HepG2 (cell line): ENCODE results near the gene INF2. TPM values are rescaled to one million over a fixed set of nuclear protein-coding genes. Genes with fewer than 3 reads are reported as not detected.

Source experiments
- AFF4 ChIP-seq: sonication (generic); formaldehyde crosslinking; IDR thresholded peaks from 2 replicates; pipeline ENCODE4 v1.4.0; 2020; ENCODE audit warnings: missing genetic modification reagents
- ARID3A ChIP-seq: IDR thresholded peaks from 2 replicates; pipeline ENCODE4 v1.6.1; 2012; ENCODE audit warnings: low read depth, low read length, improper control_type of control experiment
- DR1 ChIP-seq: sonication (generic); formaldehyde crosslinking; IDR thresholded peaks from 2 replicates; pipeline ENCODE4 v1.8.0; 2021; ENCODE audit warnings: mild to moderate bottlenecking, missing genetic modification reagents, inconsistent platforms
- ESRRA ChIP-seq: sonication (generic); formaldehyde crosslinking; IDR thresholded peaks from 2 replicates; pipeline ENCODE4 v1.5.1; 2020; ENCODE audit warnings: mild to moderate bottlenecking, low read depth, missing genetic modification reagents
- HOXD1 ChIP-seq: sonication (generic); formaldehyde crosslinking; IDR thresholded peaks from 2 replicates; pipeline ENCODE4 v1.5.0; 2020; ENCODE audit warnings: missing genetic modification reagents
- MEF2D ChIP-seq: sonication (generic); formaldehyde crosslinking; IDR thresholded peaks from 2 replicates; pipeline ENCODE4 v1.5.1; 2020; ENCODE audit warnings: mild to moderate bottlenecking, missing genetic modification reagents
- SALL2 ChIP-seq: sonication (generic); formaldehyde crosslinking; IDR thresholded peaks from 2 replicates; pipeline ENCODE4 v1.8.1; 2023; ENCODE audit warnings: mild to moderate bottlenecking, missing genetic modification reagents, inconsistent platforms
- SIX1 ChIP-seq: sonication (generic); formaldehyde crosslinking; IDR thresholded peaks from 2 replicates; pipeline ENCODE4 v1.4.0; 2020; ENCODE audit warnings: missing genetic modification reagents, borderline replicate concordance
- STAT6 ChIP-seq: sonication (generic); formaldehyde crosslinking; IDR thresholded peaks from 2 replicates; pipeline ENCODE4 v1.4.0; 2020; ENCODE audit warnings: missing genetic modification reagents, mild to moderate bottlenecking, borderline replicate concordance
- ZNF124 ChIP-seq: sonication (generic); formaldehyde crosslinking; IDR thresholded peaks from 2 replicates; pipeline ENCODE4 v1.4.0; 2020; ENCODE audit warnings: missing genetic modification reagents
- ZNF160 ChIP-seq: sonication (generic); formaldehyde crosslinking; IDR thresholded peaks from 2 replicates; pipeline ENCODE4 v1.8.0; 2022; ENCODE audit warnings: mild to moderate bottlenecking, inconsistent platforms, missing genetic modification reagents
- ZNF430 ChIP-seq: sonication (generic); formaldehyde crosslinking; IDR thresholded peaks from 2 replicates; pipeline ENCODE4 v1.9.0; 2021; ENCODE audit warnings: mild to moderate bottlenecking, missing genetic modification reagents
- ZNF468 ChIP-seq: sonication (generic); formaldehyde crosslinking; IDR thresholded peaks from 2 replicates; pipeline ENCODE4 v1.8.0; 2022; ENCODE audit warnings: mild to moderate bottlenecking, moderate library complexity, missing genetic modification reagents
- ZNF510 ChIP-seq: sonication (generic); formaldehyde crosslinking; IDR thresholded peaks from 2 replicates; pipeline ENCODE4 v1.4.0; 2020; ENCODE audit warnings: low read depth, mild to moderate bottlenecking, missing genetic modification reagents
- ZNF841 ChIP-seq: sonication (generic); formaldehyde crosslinking; IDR thresholded peaks from 2 replicates; pipeline ENCODE4 v1.8.1; 2023; ENCODE audit warnings: missing genetic modification reagents, borderline replicate concordance
- polyA plus RNA-seq, 8 experiments: library from polyadenylated mRNA; depleted of rRNA in 3 of 8; stranded (reverse) in 7 of 8; unstranded in 1 of 8; fragments of >200 nt; fragmentation: Illumina TruSeq in 4 of 8; extraction: Trizol in 4 of 8; gene quantifications; 2 replicates each; pipeline versions ENCODE4 v1.2.1 to v1.2.3, GENCODE V29; 2011 to 2016; ENCODE audit warnings: low read depth in 4 of 8, missing spikeins in 1 of 8, mixed read lengths in 1 of 8; ENCODE audit not compliant: insufficient read depth in 1 of 8
- total RNA-seq, 5 experiments: library from RNA; depleted of rRNA; stranded (reverse); fragments of >200 nt; fragmentation: Illumina TruSeq; extraction: Trizol; gene quantifications; 2 replicates each; pipeline ENCODE4 v1.2.3, GENCODE V29; 2016; ENCODE audit warnings: low read depth in 1 of 5
- TF ChIP-seq, protein P1 (sequence below): sonication (generic); formaldehyde crosslinking; IDR thresholded peaks from 2 replicates; pipeline ENCODE4 v1.5.0; 2020; ENCODE audit warnings: missing genetic modification reagents, mild to moderate bottlenecking, borderline replicate concordance

The INF2 gene
- total and polyA plus RNA-seq, 2 of the 13 experiments (the other 11 are each of a cell fraction or from before 2014, with no cell fraction given), result 16.4 to 26.4 TPM

DNA sequence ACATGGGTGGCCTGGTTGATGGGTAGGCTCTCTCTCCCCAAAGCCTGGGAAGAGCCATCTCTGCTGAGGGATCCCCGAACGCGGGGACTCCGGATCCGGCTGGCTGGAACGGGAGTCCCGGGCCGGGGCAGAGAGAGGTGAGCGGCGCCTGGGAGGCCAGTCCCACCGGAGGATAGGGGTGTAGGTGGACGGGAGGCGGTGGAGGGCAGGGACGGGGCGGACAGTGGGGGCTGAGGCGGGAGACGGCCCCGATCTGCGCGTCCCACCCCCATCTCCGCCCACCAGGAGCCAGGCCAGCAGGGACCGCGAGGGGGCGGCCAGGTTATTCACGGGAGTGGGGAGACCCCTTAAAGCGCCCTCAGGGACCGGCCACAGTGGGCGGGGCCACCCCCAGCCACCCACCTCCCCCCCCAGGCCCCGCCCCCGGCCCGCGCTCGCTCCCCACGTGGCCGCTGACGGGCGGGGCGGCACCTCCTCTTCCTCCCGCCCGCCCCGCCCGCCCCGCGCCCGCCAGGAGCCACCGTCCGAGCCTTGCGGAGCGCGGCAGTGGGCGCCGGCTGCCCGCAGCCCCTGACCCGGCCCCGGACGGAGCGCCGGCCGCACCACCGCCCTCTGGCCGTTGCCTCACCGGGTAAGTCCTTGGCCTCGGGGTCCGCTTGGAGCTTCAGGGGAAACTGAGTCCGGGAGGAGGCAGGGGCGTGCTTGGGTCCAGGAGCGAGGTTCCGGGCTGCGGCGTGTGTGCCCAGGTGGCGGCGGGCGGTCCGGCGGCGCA, at the start of gene INF2 (continued):
- TF ChIP-seq ZNF841 (CRISPR knock-in tag), result no peak
- TF ChIP-seq AFF4 (CRISPR knock-in tag), result no peak
- 0 out of 2 replicates have a peak, but pooled peaks have one; percentile 21 for TF ChIP-seq ZNF124 (CRISPR knock-in tag)
- no peak for TF ChIP-seq SIX1 (CRISPR knock-in tag)
- no peak for TF ChIP-seq ARID3A
- no peak; the same call in 1 of the 2 replicates for TF ChIP-seq ESRRA (CRISPR knock-in tag)
- TF ChIP-seq, protein P1, sequence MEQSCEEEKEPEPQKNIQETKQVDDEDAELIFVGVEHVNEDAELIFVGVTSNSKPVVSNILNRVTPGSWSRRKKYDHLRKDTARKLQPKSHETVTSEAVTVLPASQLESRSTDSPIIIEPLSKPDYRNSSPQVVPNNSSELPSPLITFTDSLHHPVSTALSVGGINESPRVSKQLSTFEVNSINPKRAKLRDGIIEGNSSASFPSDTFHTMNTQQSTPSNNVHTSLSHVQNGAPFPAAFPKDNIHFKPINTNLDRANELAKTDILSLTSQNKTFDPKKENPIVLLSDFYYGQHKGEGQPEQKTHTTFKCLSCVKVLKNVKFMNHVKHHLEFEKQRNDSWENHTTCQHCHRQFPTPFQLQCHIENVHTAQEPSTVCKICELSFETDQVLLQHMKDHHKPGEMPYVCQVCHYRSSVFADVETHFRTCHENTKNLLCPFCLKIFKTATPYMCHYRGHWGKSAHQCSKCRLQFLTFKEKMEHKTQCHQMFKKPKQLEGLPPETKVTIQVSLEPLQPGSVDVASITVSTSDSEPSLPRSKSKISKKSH (CRISPR knock-in tag), result no peak
- TF ChIP-seq SALL2, result 0 out of 2 replicates have a peak, but pooled peaks have one; percentile 41
- 0 out of 2 replicates have a peak, but pooled peaks have one; percentile 72 for TF ChIP-seq ZNF430 (CRISPR knock-in tag)
- 0 out of 2 replicates have a peak, but pooled peaks have one; percentile 73 for TF ChIP-seq ZNF510
- peak; percentile 47; the same call in 1 of the 2 replicates for TF ChIP-seq DR1 (CRISPR knock-in tag)
- TF ChIP-seq ZNF160 (CRISPR knock-in tag), result no peak
- no peak for TF ChIP-seq STAT6 (CRISPR knock-in tag)
- TF ChIP-seq HOXD1 (CRISPR knock-in tag), result no peak
- no peak; the same call in 1 of the 2 replicates for TF ChIP-seq MEF2D (CRISPR knock-in tag)
- no peak for TF ChIP-seq ZNF468 (CRISPR knock-in tag)
